Measurements from ENCODE around the gene PRND.
"Not testable (repeated sequence)": the region's sequence is repeated elsewhere in the genome, so short reads cannot be mapped to it uniquely, and the experiment has no call there.

PRND gene

DNA sequence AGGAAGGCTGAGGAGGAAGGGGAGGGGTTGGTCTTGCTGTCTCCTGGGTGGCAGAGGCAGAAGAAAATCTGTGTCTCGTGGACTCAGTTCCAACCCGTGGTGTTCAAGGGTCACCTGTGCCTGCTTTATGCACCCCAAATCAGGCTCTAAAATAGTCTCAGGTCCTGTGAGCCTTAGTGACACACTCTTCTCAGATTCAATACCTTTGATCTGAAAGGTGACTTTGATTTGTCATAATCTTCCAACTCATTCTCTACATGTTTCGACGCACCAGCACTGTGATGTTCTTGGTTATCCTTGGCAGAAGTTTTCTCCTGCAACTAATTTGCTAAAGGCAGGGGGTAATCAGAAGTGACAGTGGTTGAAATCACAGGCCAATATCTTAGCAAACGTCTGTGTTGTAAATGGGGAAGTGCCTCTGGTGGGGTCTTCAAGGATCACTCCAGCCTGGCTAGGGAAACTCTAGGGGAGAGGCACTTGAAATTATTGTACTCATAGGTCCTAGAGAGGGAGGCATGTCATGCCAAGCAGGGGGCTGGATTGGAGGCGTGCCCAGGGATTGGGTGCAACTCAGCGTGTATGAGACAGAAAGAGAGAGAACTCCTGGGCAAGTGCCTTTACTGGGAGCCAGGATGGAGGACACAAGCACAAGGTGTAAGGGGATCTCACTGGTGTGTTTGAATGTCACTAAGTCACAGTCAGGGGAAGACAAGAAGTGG lies 19.0 kb upstream of the PRND start:
- no peak for DNase-seq
- in situ Hi-C loops (cut with HindIII; ENCODE audit: low pct_ligation_motif_present, low pct_unique_long_range_greater_than_20kb, low sequenced_read_pairs), result no loop called here

DNA sequence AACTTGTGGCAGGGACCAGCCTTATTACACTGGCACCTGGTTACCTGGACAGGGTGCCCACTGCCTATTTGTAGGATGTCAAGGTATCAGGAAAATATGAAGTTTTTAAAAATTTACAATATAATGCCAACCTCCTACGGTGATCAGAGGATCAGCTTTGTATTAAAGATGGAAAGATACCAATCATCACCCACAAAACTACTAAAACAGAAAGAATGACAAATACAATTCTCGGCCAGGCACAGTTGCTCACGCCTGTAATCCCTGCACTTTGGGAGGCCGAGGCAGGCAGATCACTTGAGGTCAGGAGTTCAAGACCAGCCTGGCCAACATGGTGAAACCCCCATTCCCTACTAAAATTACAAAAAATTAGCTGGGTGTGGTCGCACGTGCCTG lies 18.4 kb upstream of the PRND start:
- in situ Hi-C loops (cut with HindIII; ENCODE audit: low pct_ligation_motif_present, low pct_unique_long_range_greater_than_20kb, low sequenced_read_pairs), result no loop called here

GRCh38 chr20:4706941-4707340 lies 14.8 kb upstream of the PRND start:
- DNase-seq; in situ Hi-C loops (cut with HindIII; ENCODE audit: low pct_ligation_motif_present, low pct_unique_long_range_greater_than_20kb, low sequenced_read_pairs): not testable (repeated sequence)

More for the DNA sequence above, 18.4 kb upstream of the PRND start:
- DNase-seq, result no peak

- in situ Hi-C loops (cut with HindIII; ENCODE audit: low pct_ligation_motif_present, low pct_unique_long_range_greater_than_20kb, low sequenced_read_pairs), result no loop called here
- DNase-seq, result no peak
Observed at GRCh38 chr20:4708036-4708435, 13.7 kb upstream of the PRND start.

GRCh38 chr20:4708856-4709255 lies 12.9 kb upstream of the PRND start:
- no peak for DNase-seq
- in situ Hi-C loops (cut with HindIII; ENCODE audit: low pct_ligation_motif_present, low pct_unique_long_range_greater_than_20kb, low sequenced_read_pairs), result no loop called here

DNA sequence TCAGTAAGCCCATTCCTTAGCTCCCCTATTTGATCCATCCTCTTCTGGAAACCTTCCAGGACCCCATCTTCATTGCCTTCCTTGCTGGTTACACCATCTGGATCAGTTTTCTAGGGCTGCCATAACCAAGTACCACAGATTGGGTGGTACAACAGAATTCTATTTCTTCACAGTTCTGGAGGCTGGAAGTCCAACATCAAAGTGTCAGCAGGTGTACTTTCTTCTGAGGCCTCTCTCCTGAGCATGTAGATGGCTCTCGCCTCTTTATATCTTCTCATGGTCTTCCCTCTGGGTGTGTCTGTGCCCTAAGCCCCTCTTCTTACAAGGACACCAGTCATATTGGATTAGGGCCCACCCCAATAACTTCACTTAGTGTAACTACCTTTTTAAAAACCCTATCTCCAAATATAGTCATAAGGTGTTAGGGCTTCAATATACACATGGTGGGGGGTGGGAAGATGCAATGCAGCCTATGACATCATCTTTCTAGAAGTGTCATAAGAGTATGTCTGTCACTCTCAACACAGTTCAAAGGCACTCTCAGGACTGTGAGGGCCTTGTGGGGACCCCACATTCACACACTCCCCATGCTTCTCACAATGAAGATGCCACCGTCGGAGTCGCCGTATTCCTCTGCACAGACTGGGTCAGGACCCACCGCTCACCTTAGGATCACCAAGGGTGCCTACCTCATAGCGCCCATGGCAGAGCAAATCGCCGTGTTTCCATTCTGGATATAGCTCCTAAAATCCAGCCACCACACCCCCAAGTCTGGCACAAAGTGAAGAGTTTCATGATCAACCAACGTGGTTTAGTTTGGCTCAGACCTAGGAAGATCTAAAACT lies 12.2 kb upstream of the PRND start:
- in situ Hi-C loops (cut with HindIII; ENCODE audit: low pct_ligation_motif_present, low pct_unique_long_range_greater_than_20kb, low sequenced_read_pairs), result no loop called here
- DNase-seq, result no peak

DNA sequence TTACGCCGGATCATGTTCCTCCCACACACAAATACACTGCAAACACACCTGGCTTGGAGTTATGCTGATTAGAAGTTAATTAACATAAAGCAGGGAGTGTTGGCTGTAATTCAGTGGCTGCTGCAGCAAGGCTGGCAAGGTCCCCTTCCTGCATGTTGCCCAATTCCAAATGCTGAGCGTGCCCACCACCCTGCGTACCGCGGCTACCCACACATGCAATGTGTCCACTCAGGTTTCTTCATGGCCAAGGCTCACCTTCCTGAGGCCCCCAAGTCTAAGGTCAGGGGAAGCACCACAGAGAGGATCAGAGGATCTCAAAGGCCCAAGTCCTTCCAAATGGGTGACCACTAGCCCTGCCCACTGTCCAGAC lies 11.6 kb upstream of the PRND start:
- DNase-seq, result no peak
- in situ Hi-C loops (cut with HindIII; ENCODE audit: low pct_ligation_motif_present, low pct_unique_long_range_greater_than_20kb, low sequenced_read_pairs), result no loop called here

DNA sequence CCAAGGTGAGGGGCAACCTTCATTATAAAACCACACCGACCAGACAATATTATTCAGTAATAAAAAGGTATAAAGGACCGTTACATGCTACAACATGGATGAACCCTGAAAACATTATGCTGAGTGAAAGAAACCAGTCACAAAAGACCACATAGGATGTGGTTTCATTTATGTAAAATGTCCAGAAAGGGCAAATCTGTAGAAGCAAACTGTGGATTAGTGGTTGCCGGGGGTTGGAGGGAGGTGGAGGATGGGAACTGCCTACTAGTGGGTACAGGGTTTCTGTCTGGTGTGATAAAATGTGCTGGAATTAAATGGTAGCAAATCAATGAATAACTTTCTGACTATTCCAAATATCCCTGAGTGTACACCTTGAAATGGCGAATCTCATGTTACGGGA lies 10.2 kb upstream of the PRND start:
- in situ Hi-C loops (cut with HindIII; ENCODE audit: low pct_ligation_motif_present, low pct_unique_long_range_greater_than_20kb, low sequenced_read_pairs), result no loop called here
- no peak for DNase-seq

- in situ Hi-C loops (cut with HindIII; ENCODE audit: low pct_ligation_motif_present, low pct_unique_long_range_greater_than_20kb, low sequenced_read_pairs), result no loop called here
- no peak for DNase-seq
Observed at GRCh38 chr20:4713401-4713800, 8.3 kb upstream of the PRND start.

DNA sequence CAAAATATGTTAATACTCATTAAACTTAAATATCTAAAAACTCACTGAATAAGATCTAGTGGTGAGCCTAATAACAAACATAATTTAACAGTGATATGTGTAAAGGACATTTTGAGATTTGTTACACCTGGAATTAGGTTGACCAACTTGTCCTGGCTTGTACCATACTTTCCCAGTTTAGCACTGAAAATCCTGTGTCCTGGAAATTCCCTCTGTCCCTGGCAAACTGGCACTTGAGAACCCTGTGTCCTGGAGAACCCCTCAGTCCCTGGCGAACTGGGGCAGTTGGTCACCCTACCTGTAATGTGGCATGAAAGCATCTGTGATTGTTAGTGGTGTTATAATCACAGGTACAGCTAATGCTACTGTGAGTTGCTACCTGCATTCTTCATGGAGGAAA lies 6.9 kb upstream of the PRND start:
- in situ Hi-C loops (cut with HindIII; ENCODE audit: low pct_ligation_motif_present, low pct_unique_long_range_greater_than_20kb, low sequenced_read_pairs), result no loop called here

DNA sequence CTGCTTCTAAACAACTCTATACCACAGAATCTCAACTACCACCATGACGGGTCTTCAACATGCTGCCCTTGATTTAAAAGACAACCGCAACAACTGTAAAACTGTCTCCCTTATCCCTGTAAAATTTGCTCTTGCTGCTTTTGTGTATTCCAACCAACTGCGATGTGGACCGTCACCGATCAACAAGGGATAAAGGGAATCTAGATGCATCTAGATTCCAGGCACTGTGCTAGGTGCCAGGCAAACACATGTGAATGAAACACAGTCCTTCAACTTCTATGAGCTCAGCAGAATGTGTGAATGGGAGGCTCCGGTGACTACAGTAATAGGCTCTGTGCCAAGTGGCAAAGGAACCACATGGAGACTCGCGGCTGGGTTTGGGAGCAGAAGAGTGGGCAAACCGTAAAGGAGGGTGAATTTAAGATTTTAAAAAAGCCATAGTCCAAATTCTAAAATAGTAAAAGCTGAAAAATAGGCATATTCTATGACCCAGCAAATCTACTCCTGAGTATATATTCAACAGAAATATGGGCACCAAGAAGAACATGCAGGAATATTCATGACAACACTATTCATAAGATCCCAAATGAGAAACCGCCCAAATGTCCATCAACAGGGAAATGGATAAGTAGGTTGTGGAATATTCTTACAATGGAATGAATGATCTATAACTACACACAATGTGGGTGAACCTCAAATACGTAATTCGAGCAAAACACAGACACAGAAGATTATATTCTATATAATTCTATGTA lies 3.7 kb upstream of the PRND start:
- DNase-seq, result no peak
- in situ Hi-C loops (cut with HindIII; ENCODE audit: low pct_ligation_motif_present, low pct_unique_long_range_greater_than_20kb, low sequenced_read_pairs), result no loop called here

More for the DNA sequence above, 6.9 kb upstream of the PRND start:
- no peak for DNase-seq

DNA sequence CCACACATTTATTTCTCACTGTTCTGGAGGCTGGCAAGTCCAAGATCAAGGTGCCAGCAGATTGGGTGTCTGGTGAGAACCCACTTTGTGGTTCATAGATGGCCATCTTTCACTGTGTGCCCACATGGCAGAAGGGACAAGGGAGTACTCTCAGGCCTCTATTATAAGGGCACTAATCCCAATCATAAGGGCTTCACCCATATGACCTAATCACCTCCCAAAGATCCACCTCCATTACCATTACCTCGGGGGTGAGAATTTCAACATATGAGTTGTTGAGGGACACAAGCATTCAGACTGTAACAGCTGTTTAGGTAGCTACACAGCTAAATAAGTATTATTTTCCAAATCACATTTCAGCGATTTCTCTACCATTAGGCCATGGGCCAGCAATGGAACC lies 2.5 kb upstream of the PRND start:
- in situ Hi-C loops (cut with HindIII; ENCODE audit: low pct_ligation_motif_present, low pct_unique_long_range_greater_than_20kb, low sequenced_read_pairs), result no loop called here
- DNase-seq, result no peak

DNA sequence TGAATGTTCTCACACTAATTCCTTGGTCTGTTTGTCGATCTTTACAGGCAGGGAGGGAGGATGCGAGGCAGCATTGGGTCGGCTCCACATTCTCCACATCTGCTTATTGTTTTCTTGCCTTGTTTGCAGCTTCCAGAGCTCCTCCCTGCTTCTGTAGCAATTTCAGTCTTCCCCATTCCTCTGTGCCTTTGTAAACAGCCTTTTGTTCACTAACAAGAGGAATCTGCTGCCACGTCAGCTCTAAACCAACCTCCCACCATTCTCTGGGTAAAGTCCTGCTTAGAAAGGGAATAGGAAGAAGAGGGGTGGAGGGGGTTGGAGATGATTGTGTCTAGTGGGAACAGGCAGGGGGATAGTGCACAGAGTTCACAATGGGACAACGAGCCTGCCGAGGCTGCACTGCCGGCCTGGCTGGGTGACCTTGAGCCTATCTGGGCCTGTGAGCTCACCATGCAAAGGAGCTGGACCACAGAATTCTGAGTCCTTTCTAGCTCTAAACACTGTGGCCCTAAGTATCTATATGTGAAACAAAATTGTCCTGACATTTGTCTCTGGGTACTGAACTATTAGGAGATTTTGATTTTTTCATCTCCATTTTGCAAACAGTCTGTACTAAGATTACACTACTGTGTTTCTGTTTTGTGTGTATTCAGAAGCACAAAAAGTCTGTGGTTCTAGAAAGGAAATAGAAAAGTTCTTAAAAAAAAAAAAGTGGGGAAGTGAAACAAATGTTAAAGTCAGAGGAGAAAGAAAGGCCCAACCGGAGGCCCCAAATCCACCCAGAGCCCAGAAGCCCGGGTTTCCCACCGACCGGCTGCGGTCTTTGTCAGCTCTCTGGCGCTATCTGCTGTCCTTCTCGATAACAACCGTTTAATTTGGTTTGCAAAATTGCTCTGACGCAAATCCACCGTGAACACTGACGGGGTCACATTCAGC lies 1.4 kb upstream of the PRND start:
- DNase-seq, result peak; percentile 56
- in situ Hi-C loops (cut with HindIII; ENCODE audit: low pct_ligation_motif_present, low pct_unique_long_range_greater_than_20kb, low sequenced_read_pairs), result no loop called here

GRCh38 chr20:4720977-4721349 lies 746 bp upstream of the PRND start:
- DNase-seq, result no peak
- in situ Hi-C loops (cut with HindIII; ENCODE audit: low pct_ligation_motif_present, low pct_unique_long_range_greater_than_20kb, low sequenced_read_pairs), result no loop called here

GRCh38 chr20:4722571-4722970 lies 862 bp downstream of the PRND start:
- in situ Hi-C loops (cut with HindIII; ENCODE audit: low pct_ligation_motif_present, low pct_unique_long_range_greater_than_20kb, low sequenced_read_pairs), result no loop called here
- no peak for DNase-seq

GRCh38 chr20:4722993-4723392 lies 1.3 kb downstream of the PRND start:
- no peak for DNase-seq
- in situ Hi-C loops (cut with HindIII; ENCODE audit: low pct_ligation_motif_present, low pct_unique_long_range_greater_than_20kb, low sequenced_read_pairs), result no loop called here

DNA sequence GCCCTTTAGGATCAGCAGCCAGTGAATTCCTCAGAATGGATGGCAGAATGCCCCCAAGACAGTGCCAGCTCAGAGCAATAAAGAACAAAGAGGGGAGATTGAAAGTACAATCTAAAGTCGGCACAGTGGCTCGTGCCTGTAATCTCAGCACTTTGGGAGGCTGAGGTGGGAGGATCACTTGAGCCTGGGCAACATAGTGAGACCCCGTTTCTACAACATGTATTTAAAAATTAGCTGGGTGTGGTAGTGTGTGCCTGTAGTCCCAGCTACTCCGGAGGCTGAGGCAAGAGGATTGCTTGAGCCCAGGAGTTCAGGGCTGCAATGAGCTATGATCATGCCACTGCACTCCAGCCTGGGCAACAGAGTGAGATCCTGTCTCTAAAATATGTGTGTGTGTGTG lies 1.8 kb downstream of the PRND start:
- DNase-seq; in situ Hi-C loops (cut with HindIII; ENCODE audit: low pct_ligation_motif_present, low pct_unique_long_range_greater_than_20kb, low sequenced_read_pairs): not testable (repeated sequence)

DNA sequence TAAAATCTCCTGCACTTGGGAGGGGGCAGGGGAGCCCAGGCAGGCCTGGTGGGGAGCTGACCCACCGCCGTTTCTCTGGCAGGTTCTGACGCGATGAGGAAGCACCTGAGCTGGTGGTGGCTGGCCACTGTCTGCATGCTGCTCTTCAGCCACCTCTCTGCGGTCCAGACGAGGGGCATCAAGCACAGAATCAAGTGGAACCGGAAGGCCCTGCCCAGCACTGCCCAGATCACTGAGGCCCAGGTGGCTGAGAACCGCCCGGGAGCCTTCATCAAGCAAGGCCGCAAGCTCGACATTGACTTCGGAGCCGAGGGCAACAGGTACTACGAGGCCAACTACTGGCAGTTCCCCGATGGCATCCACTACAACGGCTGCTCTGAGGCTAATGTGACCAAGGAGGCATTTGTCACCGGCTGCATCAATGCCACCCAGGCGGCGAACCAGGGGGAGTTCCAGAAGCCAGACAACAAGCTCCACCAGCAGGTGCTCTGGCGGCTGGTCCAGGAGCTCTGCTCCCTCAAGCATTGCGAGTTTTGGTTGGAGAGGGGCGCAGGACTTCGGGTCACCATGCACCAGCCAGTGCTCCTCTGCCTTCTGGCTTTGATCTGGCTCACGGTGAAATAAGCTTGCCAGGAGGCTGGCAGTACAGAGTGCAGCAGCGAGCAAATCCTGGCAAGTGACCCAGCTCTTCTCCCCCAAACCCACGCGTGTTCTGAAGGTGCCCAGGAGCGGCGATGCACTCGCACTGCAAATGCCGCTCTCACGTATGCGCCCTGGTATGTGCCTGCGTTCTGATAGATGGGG lies 3.0 kb downstream of the PRND start:
- in situ Hi-C loops (cut with HindIII; ENCODE audit: low pct_ligation_motif_present, low pct_unique_long_range_greater_than_20kb, low sequenced_read_pairs), result no loop called here
- DNase-seq, result no peak

Measured in ACHN (cell line).